Measurements from ENCODE around the gene NEFH.

The NEFH gene

DNA sequence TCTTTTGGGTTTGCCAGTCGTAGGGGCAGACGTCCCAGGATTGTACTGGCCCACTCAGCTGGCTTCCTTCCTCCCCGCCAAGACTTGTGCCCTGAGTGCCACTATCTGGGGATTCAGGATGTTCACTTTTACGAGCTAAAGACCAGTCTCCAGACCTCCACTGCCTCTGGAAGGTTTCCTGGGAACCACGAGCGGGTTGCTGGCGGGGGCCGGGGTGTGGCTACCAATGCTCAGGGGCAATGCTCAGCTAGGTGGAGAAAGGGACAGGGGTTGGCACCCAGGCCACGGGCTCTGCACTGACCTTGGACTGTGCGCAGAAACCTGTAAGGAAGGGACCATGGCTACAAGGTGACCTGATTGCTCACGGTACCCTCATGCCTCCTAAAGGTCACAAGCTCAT, 2.2 kb downstream of the NEFH start:
- CTCF ChIA-PET = interaction anchor here (0.9 kb wide), 2 partner anchors 11 to 45 kb away, joined by 4 to 8 read pairs; no protein-coding TSS in a partner anchor
- POLR2A ChIA-PET = interaction anchor here (1.2 to 1.4 kb wide), 2 partner anchors 15 to 71 kb away, joined by 3 to 4 read pairs; partner anchors contain the start of gene THOC5
- TF ChIP-seq SP1 (IDR thresholded peaks at IDR 0.05) (no peak), ELF4 (IDR thresholded peaks at IDR 0.05) (no peak), FOXK2 (IDR thresholded peaks at IDR 0.05) (no peak), BHLHE40 (IDR thresholded peaks at IDR 0.05; ENCODE audit: borderline replicate concordance) (no peak), L3MBTL2 (conservative IDR thresholded peaks at IDR 0.05) (no peak), FOXM1 (IDR thresholded peaks at IDR 0.05; ENCODE audit: borderline replicate concordance) (no peak), ZNF384 (IDR thresholded peaks at IDR 0.05) (no peak), LEF1 (IDR thresholded peaks at IDR 0.05; ENCODE audit: borderline replicate concordance) (no peak), TARDBP (IDR thresholded peaks at IDR 0.05) (no peak), ARNT (IDR thresholded peaks at IDR 0.05) (no peak), HDGF (IDR thresholded peaks at IDR 0.05; ENCODE audit: borderline replicate concordance) (no peak), FOXA1 (IDR thresholded peaks at IDR 0.05) (no peak)
- DNase-seq (ENCODE audit: extremely low spot score) = no peak

GRCh38 chr22:29482726-29483125, 2.7 kb downstream of the NEFH start:
- ChIA-PET CTCF (interaction anchor here (0.9 kb wide), 2 partner anchors 12 to 45 kb away, joined by 4 to 8 read pairs; no protein-coding TSS in a partner anchor), POLR2A (interaction anchor here (1.2 to 1.4 kb wide), 2 partner anchors 15 to 71 kb away, joined by 3 to 4 read pairs; partner anchors contain the start of gene THOC5)
- DNase-seq (ENCODE audit: extremely low spot score) = no peak
- TF ChIP-seq SP1 (IDR thresholded peaks at IDR 0.05) (no peak), FOXK2 (IDR thresholded peaks at IDR 0.05) (no peak), TARDBP (IDR thresholded peaks at IDR 0.05) (no peak), HDGF (IDR thresholded peaks at IDR 0.05; ENCODE audit: borderline replicate concordance) (no peak), LEF1 (IDR thresholded peaks at IDR 0.05; ENCODE audit: borderline replicate concordance) (no peak), FOXA1 (IDR thresholded peaks at IDR 0.05) (no peak), BHLHE40 (IDR thresholded peaks at IDR 0.05; ENCODE audit: borderline replicate concordance) (no peak), ELF4 (IDR thresholded peaks at IDR 0.05) (no peak), ARNT (IDR thresholded peaks at IDR 0.05) (no peak), NFRKB (IDR thresholded peaks at IDR 0.05) (no peak), FOXM1 (IDR thresholded peaks at IDR 0.05; ENCODE audit: borderline replicate concordance) (no peak), PKNOX1 (IDR thresholded peaks at IDR 0.05) (no peak), CTBP1 (IDR thresholded peaks at IDR 0.05; ENCODE audit: borderline replicate concordance) (no peak), SUZ12 (IDR thresholded peaks at IDR 0.05) (no peak), ZNF384 (IDR thresholded peaks at IDR 0.05) (no peak), L3MBTL2 (conservative IDR thresholded peaks at IDR 0.05) (no peak)

GRCh38 chr22:29483254-29483653, 3.2 kb downstream of the NEFH start:
- TF ChIP-seq FOXA1 (IDR thresholded peaks at IDR 0.05) = no peak
- TF ChIP-seq SUZ12 (IDR thresholded peaks at IDR 0.05) = no peak
- no peak for TF ChIP-seq CTBP1 (IDR thresholded peaks at IDR 0.05; ENCODE audit: borderline replicate concordance)
- no peak for TF ChIP-seq BHLHE40 (IDR thresholded peaks at IDR 0.05; ENCODE audit: borderline replicate concordance)
- TF ChIP-seq SP1 (IDR thresholded peaks at IDR 0.05) = no peak
- no peak for TF ChIP-seq L3MBTL2 (conservative IDR thresholded peaks at IDR 0.05)
- TF ChIP-seq ELF4 (IDR thresholded peaks at IDR 0.05) = no peak
- no peak for TF ChIP-seq FOXM1 (IDR thresholded peaks at IDR 0.05; ENCODE audit: borderline replicate concordance)
- TF ChIP-seq HDGF (IDR thresholded peaks at IDR 0.05; ENCODE audit: borderline replicate concordance) = no peak
- no peak for TF ChIP-seq PKNOX1 (IDR thresholded peaks at IDR 0.05)
- TF ChIP-seq ZNF384 (IDR thresholded peaks at IDR 0.05) = no peak
- TF ChIP-seq FOXK2 (IDR thresholded peaks at IDR 0.05) = no peak
- TF ChIP-seq ARNT (IDR thresholded peaks at IDR 0.05) = no peak
- no peak for TF ChIP-seq NFRKB (IDR thresholded peaks at IDR 0.05)
- ChIA-PET CTCF (interaction anchor here (0.7 kb wide), 1 partner anchor 12 kb away, joined by 4 read pairs; no protein-coding TSS in a partner anchor), POLR2A (no interaction called here)
- DNase-seq (ENCODE audit: extremely low spot score) = no peak

- CTCF ChIA-PET = interaction anchor here (0.6 to 1.9 kb wide), 2 partner anchors 14 to 397 kb away, joined by 4 to 6 read pairs; no protein-coding TSS in a partner anchor
- no peak for TF ChIP-seq CTBP1 (IDR thresholded peaks at IDR 0.05; ENCODE audit: borderline replicate concordance)
- no peak for TF ChIP-seq SUZ12 (IDR thresholded peaks at IDR 0.05)
- TF ChIP-seq ELF4 (IDR thresholded peaks at IDR 0.05) = no peak
- no peak for TF ChIP-seq ZNF384 (IDR thresholded peaks at IDR 0.05)
- TF ChIP-seq BHLHE40 (IDR thresholded peaks at IDR 0.05; ENCODE audit: borderline replicate concordance) = no peak
- TF ChIP-seq FOXK2 (IDR thresholded peaks at IDR 0.05) = no peak
- no peak for TF ChIP-seq FOXM1 (IDR thresholded peaks at IDR 0.05; ENCODE audit: borderline replicate concordance)
- TF ChIP-seq LEF1 (IDR thresholded peaks at IDR 0.05; ENCODE audit: borderline replicate concordance) = no peak
- TF ChIP-seq PKNOX1 (IDR thresholded peaks at IDR 0.05) = no peak
- TF ChIP-seq L3MBTL2 (conservative IDR thresholded peaks at IDR 0.05) = no peak
- TF ChIP-seq FOXA1 (IDR thresholded peaks at IDR 0.05) = no peak
- no peak for TF ChIP-seq SP1 (IDR thresholded peaks at IDR 0.05)
- TF ChIP-seq ARNT (IDR thresholded peaks at IDR 0.05) = no peak
- no peak for TF ChIP-seq HDGF (IDR thresholded peaks at IDR 0.05; ENCODE audit: borderline replicate concordance)
- no peak for TF ChIP-seq NFRKB (IDR thresholded peaks at IDR 0.05)
- TF ChIP-seq TARDBP (IDR thresholded peaks at IDR 0.05) = no peak
- DNase-seq (ENCODE audit: extremely low spot score) = no peak
- POLR2A ChIA-PET = no interaction called here
These were observed 4.6 kb downstream of the NEFH start for GRCh38 chr22:29484642-29485041.

GRCh38 chr22:29485448-29485847, 5.4 kb downstream of the NEFH start:
- ChIA-PET POLR2A (no interaction called here), CTCF (interaction anchor here (1.9 kb wide), 1 partner anchor 14 kb away, joined by 6 read pairs; no protein-coding TSS in a partner anchor)
- TF ChIP-seq SUZ12 (IDR thresholded peaks at IDR 0.05) (no peak), SP1 (IDR thresholded peaks at IDR 0.05) (no peak), FOXK2 (IDR thresholded peaks at IDR 0.05) (no peak), L3MBTL2 (conservative IDR thresholded peaks at IDR 0.05) (no peak), FOXM1 (IDR thresholded peaks at IDR 0.05; ENCODE audit: borderline replicate concordance) (no peak), ARNT (IDR thresholded peaks at IDR 0.05) (no peak), FOXA1 (IDR thresholded peaks at IDR 0.05) (no peak), LEF1 (IDR thresholded peaks at IDR 0.05; ENCODE audit: borderline replicate concordance) (no peak), BHLHE40 (IDR thresholded peaks at IDR 0.05; ENCODE audit: borderline replicate concordance) (no peak), TARDBP (IDR thresholded peaks at IDR 0.05) (no peak), NFRKB (IDR thresholded peaks at IDR 0.05) (no peak), PKNOX1 (IDR thresholded peaks at IDR 0.05) (no peak), ELF4 (IDR thresholded peaks at IDR 0.05) (no peak), ZNF384 (IDR thresholded peaks at IDR 0.05) (no peak), CTBP1 (IDR thresholded peaks at IDR 0.05; ENCODE audit: borderline replicate concordance) (no peak), HDGF (IDR thresholded peaks at IDR 0.05; ENCODE audit: borderline replicate concordance) (no peak)
- no peak for DNase-seq (ENCODE audit: extremely low spot score)

Data from HEK293T (cell line).